Body of pancreas (tissue), 4 donors: ENCODE measurements around the gene IFNE.

Source experiments
- POLR2A ChIP-seq, 3 donors: fragments of 450-650 bp; IDR thresholded peaks; one replicate each; pipeline ENCODE4 v1.6.1; 2016; ENCODE audit warnings: antibody characterized with exemption in 3 of 3, mild to moderate bottlenecking in 2 of 3
- TF ChIP-seq, protein P1 (sequence below), 7 experiments: fragments of 450-650 bp in 4 of 7; fragments of 200-600 bp in 3 of 7; sonication (generic) in 3 of 7; IDR thresholded peaks; one replicate each; pipeline ENCODE4 v1.5.1; 2016 to 2019; ENCODE audit warnings: antibody characterized with exemption in 7 of 7

DNA sequence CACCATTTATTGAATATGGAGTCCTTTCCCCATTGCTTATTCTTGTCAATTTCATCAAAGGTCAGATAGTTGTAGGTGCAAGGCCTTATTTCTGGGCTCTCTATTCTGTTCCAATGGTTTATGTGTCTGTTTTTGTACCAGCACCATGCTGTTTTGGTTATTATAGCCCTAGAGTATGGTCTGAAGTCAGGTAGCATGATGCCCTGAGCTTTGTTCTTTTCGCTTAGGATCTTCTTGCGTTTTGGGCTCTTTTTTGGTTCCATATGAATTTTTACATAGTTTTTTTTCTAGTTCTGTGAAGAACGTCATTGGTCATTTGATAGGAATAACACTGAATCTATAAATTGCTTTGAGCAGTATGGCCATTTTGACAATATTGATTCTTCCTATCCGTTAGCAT is 40.2 kb upstream of the IFNE start:
- TF ChIP-seq, protein P1, sequence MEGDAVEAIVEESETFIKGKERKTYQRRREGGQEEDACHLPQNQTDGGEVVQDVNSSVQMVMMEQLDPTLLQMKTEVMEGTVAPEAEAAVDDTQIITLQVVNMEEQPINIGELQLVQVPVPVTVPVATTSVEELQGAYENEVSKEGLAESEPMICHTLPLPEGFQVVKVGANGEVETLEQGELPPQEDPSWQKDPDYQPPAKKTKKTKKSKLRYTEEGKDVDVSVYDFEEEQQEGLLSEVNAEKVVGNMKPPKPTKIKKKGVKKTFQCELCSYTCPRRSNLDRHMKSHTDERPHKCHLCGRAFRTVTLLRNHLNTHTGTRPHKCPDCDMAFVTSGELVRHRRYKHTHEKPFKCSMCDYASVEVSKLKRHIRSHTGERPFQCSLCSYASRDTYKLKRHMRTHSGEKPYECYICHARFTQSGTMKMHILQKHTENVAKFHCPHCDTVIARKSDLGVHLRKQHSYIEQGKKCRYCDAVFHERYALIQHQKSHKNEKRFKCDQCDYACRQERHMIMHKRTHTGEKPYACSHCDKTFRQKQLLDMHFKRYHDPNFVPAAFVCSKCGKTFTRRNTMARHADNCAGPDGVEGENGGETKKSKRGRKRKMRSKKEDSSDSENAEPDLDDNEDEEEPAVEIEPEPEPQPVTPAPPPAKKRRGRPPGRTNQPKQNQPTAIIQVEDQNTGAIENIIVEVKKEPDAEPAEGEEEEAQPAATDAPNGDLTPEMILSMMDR (IDR thresholded peaks at IDR 0.05) = no peak
- no peak for TF ChIP-seq POLR2A (IDR thresholded peaks at IDR 0.05)
